H1 (cell line): ENCODE measurements around the gene POLR1H. TPM values are rescaled to one million over a fixed set of nuclear protein-coding genes. Genes with fewer than 3 reads are reported as not detected.
A peak's percentile ranks its signal among the peaks of the same experiment; 100 is the strongest.

Source experiments
- polyA plus RNA-seq, 7 experiments: library from polyadenylated mRNA; depleted of rRNA in 3 of 7; stranded (reverse) in 5 of 7; unstranded in 2 of 7; fragments of >200 nt in 5 of 7; fragments of 200-250 nt in 2 of 7; gene quantifications; 1 replicate in 5 of 7; 2 replicates in 1 of 7; 4 replicates in 1 of 7; pipeline versions ENCODE4 v1.2.1 to v1.2.3, GENCODE V29; 2011 to 2013; ENCODE audit warnings: missing spikeins in 2 of 7, mixed read lengths in 2 of 7
- total RNA-seq: library from RNA; stranded (reverse); fragmentation: NEBNext Ultra II Directional; extraction: Animal tissue kit (Norgen Biotek cat#: 25700); gene quantifications from 2 replicates; pipeline ENCODE4 v1.2.1, GENCODE V29; 2021
- TF ChIP-seq, protein P1 (sequence below): IDR thresholded peaks from 2 replicates; pipeline ENCODE4 v1.6.1; 2012; ENCODE audit warnings: inconsistent platforms

POLR1H gene
- total and polyA plus RNA-seq, 2 of the 8 experiments (the other 6 are each of a cell fraction or from before 2014, with no cell fraction given): 31.5 to 82.2 TPM

DNA sequence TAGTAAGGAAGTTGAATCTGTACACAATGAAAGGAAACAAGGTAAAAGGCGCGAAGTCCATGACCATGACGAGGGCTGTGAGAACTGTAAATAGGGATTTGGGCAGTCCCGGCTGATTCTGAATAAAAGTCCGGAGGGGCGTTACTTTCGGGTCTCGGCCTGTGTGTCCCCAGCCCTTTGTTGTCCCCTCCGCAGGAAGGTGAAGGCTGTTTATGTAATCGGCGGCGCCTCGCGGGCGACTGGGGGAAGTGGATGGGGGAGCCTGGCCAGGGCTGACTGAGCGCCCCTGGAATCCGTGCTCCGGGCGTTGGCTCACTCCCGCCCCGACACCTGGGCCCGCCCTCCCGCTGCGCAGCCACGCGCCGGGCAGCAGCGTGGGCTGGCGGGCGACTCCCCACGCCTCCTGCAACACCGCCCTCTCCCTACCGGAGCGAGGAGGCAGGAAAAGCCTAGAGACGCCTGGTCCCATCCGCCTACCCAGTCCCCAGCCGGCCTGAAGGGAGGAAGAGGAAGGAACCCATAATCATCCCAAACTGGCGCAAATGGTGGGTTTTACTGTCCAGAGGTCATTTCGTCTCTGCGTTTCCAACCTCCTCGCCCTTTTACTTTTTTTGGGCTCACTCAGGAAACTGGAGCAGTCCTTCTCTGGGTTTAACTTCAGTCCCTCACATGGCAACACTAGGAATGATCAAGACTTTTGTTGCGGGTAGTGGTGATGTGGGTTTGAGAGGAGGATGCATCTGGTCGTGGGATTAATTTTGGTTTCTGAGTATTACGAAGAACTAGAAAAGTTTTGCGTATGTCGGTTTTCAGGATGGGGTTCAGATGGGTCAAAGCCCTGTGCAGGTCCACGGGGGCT lies 39.7 kb downstream of the POLR1H start (continued):
- TF ChIP-seq, protein P1, sequence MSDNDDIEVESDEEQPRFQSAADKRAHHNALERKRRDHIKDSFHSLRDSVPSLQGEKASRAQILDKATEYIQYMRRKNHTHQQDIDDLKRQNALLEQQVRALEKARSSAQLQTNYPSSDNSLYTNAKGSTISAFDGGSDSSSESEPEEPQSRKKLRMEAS: peak; percentile 78
- TF ChIP-seq, all 59 proteins: peak for 7
